Mesothelial cell of epicardium (in vitro differentiated cells): ENCODE measurements around the gene IL16. TPM values are rescaled to one million over a fixed set of nuclear protein-coding genes. Genes with fewer than 3 reads are reported as not detected.

Experiments
- total RNA-seq: library from RNA; stranded (reverse); gene quantifications from 3 replicates; pipeline ENCODE4 v1.2.1, GENCODE V29; 2021

IL16 gene
- total RNA-seq, 1 donor from 2014 or later: 0.27 TPM

Other genes starting within 250 kb of the IL16 start
- 33.6 to 35.2 TPM (median 34.9 TPM) in 3 replicates for gene MESD, start 207.1 kb upstream of the IL16 start, total RNA-seq
- gene TLNRD1, start 196.0 kb upstream of the IL16 start, total RNA-seq: 12.3 to 13.3 TPM (median 13.0 TPM) in 3 replicates
- not detected in 3 replicates for gene CFAP161, start 62.6 kb upstream of the IL16 start, total RNA-seq
- 5.4 to 5.9 TPM (median 5.8 TPM) in 3 replicates for gene STARD5, start 127.3 kb downstream of the IL16 start, total RNA-seq
- gene TMC3, start 177.3 kb downstream of the IL16 start, total RNA-seq: 0.04 to 0.05 TPM in 2 of 3 replicates, not detected in the other